H1 (cell line): Measurements from ENCODE around the gene MCM6. TPM values are rescaled to one million over a fixed set of nuclear protein-coding genes. Genes with fewer than 3 reads are reported as not detected.
A peak's percentile ranks its signal among the peaks of the same experiment; 100 is the strongest.

Source experiments
- CTCF ChIA-PET: fragments of 300-600 bp; sonication (Branson Sonifier 250); formaldehyde crosslinking; loops from one replicate; lab custom pipeline; 2021; ENCODE audit not compliant: partially characterized antibody; lab: Charles Lee
- POLR2A ChIA-PET: fragments of 300-600 bp; sonication (Branson Sonifier 250); formaldehyde crosslinking; loops from one replicate; lab custom pipeline; 2021; ENCODE audit warnings: inconsistent platforms; ENCODE audit not compliant: partially characterized antibody; lab: Charles Lee
- DNase-seq, 2 experiments: peaks; one replicate each; pipeline versions ENCODE4 v3.0.0 to v3.0.0-alpha.2; 2010 to 2022; ENCODE audit warnings: low spot score in 2 of 2, low read depth in 1 of 2, mixed read lengths in 1 of 2
- FAIRE-seq: peaks from 2 replicates; lab custom pipeline; 2011; peaks lifted over from hg19 to GRCh38; lab: Jason Lieb, UNC
- H2AFZ ChIP-seq: 2 replicates; pipeline ENCODE4 v1.8.1; 2012; ENCODE audit warnings: low read length, inconsistent platforms
- H2AK5ac ChIP-seq: 2 replicates; pipeline ENCODE4 v1.6.1; 2013; ENCODE audit warnings: low read depth, low read length
- H2BK120ac ChIP-seq: replicated peaks from 2 replicates; pipeline ENCODE3; 2013; ENCODE audit warnings: low read depth, low read length, inconsistent platforms
- H2BK12ac ChIP-seq: 2 replicates; pipeline ENCODE4 v1.6.1; 2013; ENCODE audit warnings: low read depth, low read length
- H2BK15ac ChIP-seq: 2 replicates; pipeline ENCODE4 v1.6.1; 2013; ENCODE audit warnings: low read length
- H2BK20ac ChIP-seq: 2 replicates; pipeline ENCODE4 v1.6.1; 2013; ENCODE audit warnings: low read length
- H2BK5ac ChIP-seq: 2 replicates; pipeline ENCODE4 v1.6.1; 2013; ENCODE audit warnings: low read depth, low read length
- H3K14ac ChIP-seq: 2 replicates; pipeline ENCODE4 v1.6.1; 2013; ENCODE audit warnings: inconsistent platforms; ENCODE audit not compliant: insufficient read length
- H3K18ac ChIP-seq: 2 replicates; pipeline ENCODE4 v1.6.1; 2013; ENCODE audit warnings: low read length; ENCODE audit errors: extremely low read depth
- H3K23ac ChIP-seq: 2 replicates; pipeline ENCODE4 v1.6.1; 2013; ENCODE audit warnings: inconsistent platforms; ENCODE audit not compliant: insufficient read length
- H3K23me2 ChIP-seq: 2 replicates; pipeline ENCODE4 v1.6.1; 2013; ENCODE audit warnings: low read depth, low read length
- H3K27ac ChIP-seq: 2 replicates; pipeline ENCODE4 v1.6.1; 2011; ENCODE audit warnings: low read depth, low read length, inconsistent platforms
- H3K27me3 ChIP-seq, 4 experiments: replicated peaks in 1 of 4; 1 replicate in 1 of 4; 2 replicates in 3 of 4; pipeline versions ENCODE4 v1.6.1 to v1.8.1; 2011 to 2013; ENCODE audit warnings: low read length in 3 of 4, mild to moderate bottlenecking in 3 of 4, inconsistent platforms in 2 of 4, mixed read lengths in 2 of 4, moderate library complexity in 1 of 4; ENCODE audit not compliant: control insufficient read depth in 3 of 4, insufficient read depth in 3 of 4; ENCODE audit errors: extremely low read depth in 1 of 4
- H3K36me3 ChIP-seq, 4 experiments: 2 replicates each; pipeline versions ENCODE4 v1.6.1 to v1.8.1; 2011 to 2013; ENCODE audit warnings: mild to moderate bottlenecking in 4 of 4, low read length in 3 of 4, moderate library complexity in 2 of 4, control low read depth in 1 of 4, inconsistent platforms in 1 of 4; ENCODE audit not compliant: insufficient read depth in 4 of 4, control insufficient read depth in 2 of 4
- H3K4ac ChIP-seq: replicated peaks from 2 replicates; pipeline ENCODE3; 2013; ENCODE audit warnings: low read length, low read depth, mixed read lengths, inconsistent platforms; ENCODE audit not compliant: insufficient read length
- H3K4me1 ChIP-seq, 4 experiments: replicated peaks in 1 of 4; 1 replicate in 1 of 4; 2 replicates in 3 of 4; pipeline versions ENCODE4 v1.6.1 to v1.8.1; 2011 to 2013; ENCODE audit warnings: low read length in 3 of 4, inconsistent platforms in 2 of 4, mixed read lengths in 1 of 4; ENCODE audit not compliant: insufficient read depth in 4 of 4, control insufficient read depth in 3 of 4
- H3K4me2 ChIP-seq, 2 experiments: 2 replicates each; pipeline versions ENCODE4 v1.6.1 to v1.8.1; 2011 to 2013; ENCODE audit warnings: low read depth in 2 of 2, low read length in 2 of 2, control low read depth in 1 of 2, inconsistent platforms in 1 of 2, mild to moderate bottlenecking in 1 of 2; ENCODE audit not compliant: insufficient read depth in 1 of 2
- H3K4me3 ChIP-seq, 4 experiments: fragments of 200-600, 300-600 bp in 1 of 4; sonication (generic), shearing (Covaris generic), sonication (Bioruptor Twin) in 1 of 4; 2 replicates each; pipeline versions ENCODE4 v1.5.1 to v1.8.1; 2011 to 2016; ENCODE audit warnings: low read length in 4 of 4, low read depth in 3 of 4, control low read depth in 2 of 4, inconsistent platforms in 2 of 4, mild to moderate bottlenecking in 2 of 4, mixed read lengths in 1 of 4, moderate library complexity in 1 of 4; ENCODE audit not compliant: insufficient read depth in 2 of 4; ENCODE audit errors: extremely low read depth in 1 of 4
- H3K56ac ChIP-seq: replicated peaks from 2 replicates; pipeline ENCODE3; 2013; ENCODE audit warnings: low read depth, mild to moderate bottlenecking, mixed read lengths, low read length, inconsistent platforms; ENCODE audit not compliant: insufficient read length
- H3K79me1 ChIP-seq: 2 replicates; pipeline ENCODE4 v1.6.1; 2013; ENCODE audit warnings: low read depth, low read length, control low read depth
- H3K79me2 ChIP-seq, 2 experiments: 2 replicates each; pipeline versions ENCODE4 v1.6.1 to v1.8.1; 2012 to 2013; ENCODE audit warnings: low read length in 2 of 2, mild to moderate bottlenecking in 2 of 2, inconsistent platforms in 1 of 2; ENCODE audit not compliant: insufficient read depth in 2 of 2, control insufficient read depth in 1 of 2
- H3K9ac ChIP-seq, 4 experiments: replicated peaks in 1 of 4; 1 replicate in 1 of 4; 2 replicates in 3 of 4; pipeline versions ENCODE4 v1.6.1 to v1.8.1; 2011 to 2013; ENCODE audit warnings: low read depth in 3 of 4, low read length in 3 of 4, control low read depth in 2 of 4, mild to moderate bottlenecking in 2 of 4, moderate library complexity in 2 of 4, inconsistent platforms in 1 of 4; ENCODE audit errors: extremely low read depth in 1 of 4
- H3K9me3 ChIP-seq, 2 experiments: 2 replicates each; pipeline versions ENCODE4 v1.6.1 to v1.8.1; 2012 to 2013; ENCODE audit warnings: mild to moderate bottlenecking in 2 of 2, moderate library complexity in 2 of 2, control low read depth in 1 of 2, inconsistent platforms in 1 of 2, low read depth in 1 of 2, low read length in 1 of 2, mixed read lengths in 1 of 2; ENCODE audit not compliant: insufficient read depth in 2 of 2
- H4K20me1 ChIP-seq, 2 experiments: replicated peaks in 1 of 2; 2 replicates each; pipeline versions ENCODE3 to v1.8.1; 2011 to 2013; ENCODE audit warnings: inconsistent platforms in 2 of 2, low read length in 2 of 2, mild to moderate bottlenecking in 1 of 2; ENCODE audit not compliant: insufficient read depth in 2 of 2, control insufficient read depth in 1 of 2
- H4K5ac ChIP-seq: 2 replicates; pipeline ENCODE4 v1.6.1; 2013; ENCODE audit warnings: low read length, low read depth, mixed read lengths, inconsistent platforms; ENCODE audit not compliant: insufficient read length
- H4K8ac ChIP-seq: 2 replicates; pipeline ENCODE4 v1.8.0; 2013; ENCODE audit warnings: mild to moderate bottlenecking, moderate library complexity, low read length, inconsistent platforms; ENCODE audit not compliant: insufficient read depth; ENCODE audit errors: extremely low read depth
- H4K91ac ChIP-seq: replicated peaks from 2 replicates; pipeline ENCODE3; 2013; ENCODE audit warnings: low read length, mixed read lengths, inconsistent platforms; ENCODE audit not compliant: insufficient read length
- EZH2 ChIP-seq: fragments of 200-600 bp; sonication (generic); IDR thresholded peaks from 2 replicates; pipeline ENCODE4 v1.7.1; 2012; ENCODE audit warnings: low read depth, mild to moderate bottlenecking, moderate library complexity, low read length, inconsistent platforms; ENCODE audit not compliant: severe bottlenecking
- GTF2F1 ChIP-seq: IDR thresholded peaks from 2 replicates; pipeline ENCODE4 v1.6.1; 2012; ENCODE audit warnings: low read depth, low read length, improper control_type of control experiment, borderline replicate concordance
- HDAC2 ChIP-seq, 2 experiments: fragments of 300-600 bp in 1 of 2; sonication (generic) in 1 of 2; IDR thresholded peaks; 2 replicates each; pipeline ENCODE4 v1.6.1; 2011 to 2012; ENCODE audit warnings: low read depth in 2 of 2, low read length in 2 of 2, mild to moderate bottlenecking in 2 of 2, moderate library complexity in 2 of 2, borderline replicate concordance in 1 of 2, inconsistent platforms in 1 of 2
- JUND ChIP-seq: IDR thresholded peaks from 2 replicates; pipeline ENCODE4 v1.6.1; 2011; ENCODE audit warnings: mild to moderate bottlenecking, improper control_type of control experiment, low read length
- KDM1A ChIP-seq: fragments of 200-600, 300-600 bp; sonication (generic); IDR thresholded peaks from 2 replicates; pipeline ENCODE4 v1.7.1; 2016; ENCODE audit warnings: mild to moderate bottlenecking, low read length, borderline replicate concordance
- RXRA ChIP-seq: IDR thresholded peaks from 2 replicates; pipeline ENCODE4 v1.6.1; 2011; ENCODE audit warnings: low read depth, mild to moderate bottlenecking, low read length, moderate library complexity; ENCODE audit not compliant: insufficient read depth
- SIN3A ChIP-seq, 2 experiments: IDR thresholded peaks in 1 of 2; conservative IDR thresholded peaks in 1 of 2; 2 replicates each; pipeline ENCODE4 v1.6.1; 2011 to 2012; ENCODE audit warnings: low read length in 2 of 2, improper control_type of control experiment in 1 of 2, low read depth in 1 of 2, mild to moderate bottlenecking in 1 of 2
- TCF12 ChIP-seq: IDR thresholded peaks from 2 replicates; pipeline ENCODE4 v1.6.1; 2011; ENCODE audit warnings: low read depth, mild to moderate bottlenecking, low read length
- WGBS, 2 experiments: shearing (Covaris generic) in 1 of 2; methylation state at CpG; one replicate each; pipeline versions ENCODE4 v1.1.6 to v1.1.7; 2013 to 2015; ENCODE audit warnings: low lambda C conversion rate in 2 of 2, mixed read lengths in 2 of 2, inconsistent platforms in 1 of 2, low coverage in 1 of 2, missing lambda C conversion rate in 1 of 2; ENCODE audit not compliant: insufficient replicate concordance in 2 of 2, insufficient coverage in 1 of 2, insufficient read length in 1 of 2; ENCODE audit errors: extremely low coverage in 1 of 2, missing lambda C conversion rate in 1 of 2; 5-methylcytosine and 5-hydroxymethylcytosine counted together
- polyA plus RNA-seq, 7 experiments: library from polyadenylated mRNA; depleted of rRNA in 3 of 7; stranded (reverse) in 5 of 7; unstranded in 2 of 7; fragments of >200 nt in 5 of 7; fragments of 200-250 nt in 2 of 7; gene quantifications; 1 replicate in 5 of 7; 2 replicates in 1 of 7; 4 replicates in 1 of 7; pipeline versions ENCODE4 v1.2.1 to v1.2.3, GENCODE V29; 2011 to 2013; ENCODE audit warnings: missing spikeins in 2 of 7, mixed read lengths in 2 of 7
- total RNA-seq: library from RNA; stranded (reverse); fragmentation: NEBNext Ultra II Directional; extraction: Animal tissue kit (Norgen Biotek cat#: 25700); gene quantifications from 2 replicates; pipeline ENCODE4 v1.2.1, GENCODE V29; 2021
- TF ChIP-seq, protein P1 (sequence below), 3 experiments: IDR thresholded peaks; 1 replicate in 2 of 3; 2 replicates in 1 of 3; pipeline versions ENCODE4 v1.5.1 to v1.6.1; 2011; ENCODE audit warnings: low read length in 3 of 3, mild to moderate bottlenecking in 3 of 3, inconsistent platforms in 2 of 3, low read depth in 1 of 3, moderate library complexity in 1 of 3; ENCODE audit not compliant: insufficient read depth in 1 of 3; ENCODE audit errors: control extremely low read depth in 1 of 3

Gene MCM6
- total and polyA plus RNA-seq, 2 of the 8 experiments (the other 6 are each of a cell fraction or from before 2014, with no cell fraction given), result 60.2 to 134 TPM

DNA sequence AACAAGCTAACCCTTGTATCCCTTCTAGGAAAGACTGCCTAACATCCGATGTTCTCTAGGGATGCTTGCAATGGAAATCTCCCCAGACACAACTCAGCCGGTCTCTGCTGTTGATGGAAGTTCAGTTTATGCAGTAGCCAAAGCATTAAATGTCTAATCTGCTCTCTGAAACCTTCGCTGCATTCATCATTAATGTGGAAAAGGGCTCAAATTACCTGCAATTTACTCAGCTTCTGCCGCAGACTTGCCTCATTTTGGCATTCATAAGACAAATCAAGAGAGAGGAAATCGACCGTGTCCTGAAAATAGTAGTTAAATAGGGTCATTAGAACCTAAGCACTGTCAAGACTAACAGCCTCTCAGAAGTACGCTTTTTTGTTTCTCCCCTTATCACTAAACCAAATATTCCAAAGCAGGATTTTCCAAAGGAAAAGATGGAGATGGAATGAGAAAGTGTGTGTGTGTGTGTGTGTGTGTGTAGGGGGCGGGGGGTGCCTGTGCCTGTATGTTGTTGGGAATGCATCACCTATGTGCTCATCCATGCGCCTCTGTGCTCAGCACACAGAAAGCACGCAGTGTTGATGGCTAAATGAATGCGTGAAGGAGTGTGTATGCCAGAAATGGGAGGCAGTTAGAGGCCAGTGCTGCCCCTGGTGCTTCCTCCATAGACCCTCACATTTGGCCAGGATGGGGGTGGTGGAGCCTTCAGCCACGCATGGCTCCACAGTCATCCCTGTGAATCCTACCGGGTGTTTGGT, 46.7 kb downstream of the MCM6 start:
- Histone ChIP-seq H3K27me3 (no peaks in the 10 kb centered on the region), H3K27ac (no peak overlapping the region), H3K79me1 (no peaks in the 10 kb centered on the region), H2AFZ (no peak overlapping the region), H2BK5ac (no peak overlapping the region), H3K23ac (no peak overlapping the region), H3K9ac (no peak overlapping the region), H2BK20ac (no peak overlapping the region), H4K8ac (no peak overlapping the region), H3K23me2 (no peaks in the 10 kb centered on the region), H3K56ac (no peak overlapping the region), H3K4me3 (no peak overlapping the region), H2BK12ac (no peak overlapping the region), H2BK120ac (no peak overlapping the region), H3K79me2 (no peaks in the 10 kb centered on the region), H3K4me1 (no peaks in the 10 kb centered on the region), H4K20me1 (no peaks in the 10 kb centered on the region), H3K36me3 (no peaks in the 10 kb centered on the region), H3K14ac (no peak overlapping the region), H3K4me2 (no peak overlapping the region), H3K4ac (no peak overlapping the region), H3K18ac (no peak overlapping the region), H2BK15ac (no peak overlapping the region), H4K91ac (peak overlapping the region; percentile 41), H4K5ac (no peak overlapping the region), H2AK5ac (no peak overlapping the region), H3K9me3 (no peaks in the 10 kb centered on the region)
- no peak for DNase-seq
- POLR2A ChIA-PET, result no interaction called here
- 90% methylated on average over 13 of the region's 13 CpGs; no CpG with 5 or more reads in 1 of the 2 experiments for WGBS, 2 experiments
- CTCF ChIA-PET, result interaction anchor here (0.6 to 1.0 kb wide), 3 partner anchors 32 to 323 kb away, joined by 3 read pairs; no protein-coding TSS in a partner anchor
- FAIRE-seq, result no peak
- TF ChIP-seq, protein P1, sequence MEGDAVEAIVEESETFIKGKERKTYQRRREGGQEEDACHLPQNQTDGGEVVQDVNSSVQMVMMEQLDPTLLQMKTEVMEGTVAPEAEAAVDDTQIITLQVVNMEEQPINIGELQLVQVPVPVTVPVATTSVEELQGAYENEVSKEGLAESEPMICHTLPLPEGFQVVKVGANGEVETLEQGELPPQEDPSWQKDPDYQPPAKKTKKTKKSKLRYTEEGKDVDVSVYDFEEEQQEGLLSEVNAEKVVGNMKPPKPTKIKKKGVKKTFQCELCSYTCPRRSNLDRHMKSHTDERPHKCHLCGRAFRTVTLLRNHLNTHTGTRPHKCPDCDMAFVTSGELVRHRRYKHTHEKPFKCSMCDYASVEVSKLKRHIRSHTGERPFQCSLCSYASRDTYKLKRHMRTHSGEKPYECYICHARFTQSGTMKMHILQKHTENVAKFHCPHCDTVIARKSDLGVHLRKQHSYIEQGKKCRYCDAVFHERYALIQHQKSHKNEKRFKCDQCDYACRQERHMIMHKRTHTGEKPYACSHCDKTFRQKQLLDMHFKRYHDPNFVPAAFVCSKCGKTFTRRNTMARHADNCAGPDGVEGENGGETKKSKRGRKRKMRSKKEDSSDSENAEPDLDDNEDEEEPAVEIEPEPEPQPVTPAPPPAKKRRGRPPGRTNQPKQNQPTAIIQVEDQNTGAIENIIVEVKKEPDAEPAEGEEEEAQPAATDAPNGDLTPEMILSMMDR (IDR thresholded peaks at IDR 0.05; ENCODE audit: control extremely low read depth in 1 of 3, insufficient read depth in 1 of 3, low read depth in 1 of 3, low read length in 3 of 3), result no peak
- TF ChIP-seq EZH2 (no peak), TCF12 (no peak), JUND (no peak), GTF2F1 (no peak), KDM1A (no peak), RXRA (no peak), SIN3A (conservative IDR thresholded peaks at IDR 0.05 in 1 of 2, IDR thresholded peaks at IDR 0.05 in 1 of 2; ENCODE audit: low read depth in 1 of 2, low read length in 2 of 2) (no peak), HDAC2 (IDR thresholded peaks at IDR 0.05; ENCODE audit: borderline replicate concordance in 1 of 2, low read depth in 2 of 2, low read length in 2 of 2) (no peak)
